GM12891 (cell line): ENCODE measurements around the gene CAMTA1.
"Not testable (repeated sequence)": the region's sequence is repeated elsewhere in the genome, so short reads cannot be mapped to it uniquely, and the experiment has no call there.

Source experiments
- POLR2AphosphoS5 ChIP-seq: IDR thresholded peaks from 2 replicates; pipeline ENCODE4 v1.6.1; 2011; ENCODE audit warnings: low read depth, low read length, control low read depth
- SPI1 ChIP-seq: IDR thresholded peaks from 2 replicates; pipeline ENCODE4 v1.6.1; 2011; ENCODE audit warnings: low read depth, low read length, control low read depth

- TF ChIP-seq SPI1, POLR2AphosphoS5: not testable (repeated sequence)
Measured at GRCh38 chr1:6742676-6743188, 42.5 kb upstream of the CAMTA1 start.
